Hippocampal formation (tissue), 2 donors: Measurements from ENCODE around the gene CALR3.
"Not testable (repeated sequence)": the region's sequence is repeated elsewhere in the genome, so short reads cannot be mapped to it uniquely, and the experiment has no call there.

Experiments
- DNase-seq, 2 donors: peaks; one replicate each; lab custom pipeline; 2025; lab: John Stamatoyannopoulos, UW

The CALR3 gene, protein sequence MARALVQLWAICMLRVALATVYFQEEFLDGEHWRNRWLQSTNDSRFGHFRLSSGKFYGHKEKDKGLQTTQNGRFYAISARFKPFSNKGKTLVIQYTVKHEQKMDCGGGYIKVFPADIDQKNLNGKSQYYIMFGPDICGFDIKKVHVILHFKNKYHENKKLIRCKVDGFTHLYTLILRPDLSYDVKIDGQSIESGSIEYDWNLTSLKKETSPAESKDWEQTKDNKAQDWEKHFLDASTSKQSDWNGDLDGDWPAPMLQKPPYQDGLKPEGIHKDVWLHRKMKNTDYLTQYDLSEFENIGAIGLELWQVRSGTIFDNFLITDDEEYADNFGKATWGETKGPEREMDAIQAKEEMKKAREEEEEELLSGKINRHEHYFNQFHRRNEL

DNA sequence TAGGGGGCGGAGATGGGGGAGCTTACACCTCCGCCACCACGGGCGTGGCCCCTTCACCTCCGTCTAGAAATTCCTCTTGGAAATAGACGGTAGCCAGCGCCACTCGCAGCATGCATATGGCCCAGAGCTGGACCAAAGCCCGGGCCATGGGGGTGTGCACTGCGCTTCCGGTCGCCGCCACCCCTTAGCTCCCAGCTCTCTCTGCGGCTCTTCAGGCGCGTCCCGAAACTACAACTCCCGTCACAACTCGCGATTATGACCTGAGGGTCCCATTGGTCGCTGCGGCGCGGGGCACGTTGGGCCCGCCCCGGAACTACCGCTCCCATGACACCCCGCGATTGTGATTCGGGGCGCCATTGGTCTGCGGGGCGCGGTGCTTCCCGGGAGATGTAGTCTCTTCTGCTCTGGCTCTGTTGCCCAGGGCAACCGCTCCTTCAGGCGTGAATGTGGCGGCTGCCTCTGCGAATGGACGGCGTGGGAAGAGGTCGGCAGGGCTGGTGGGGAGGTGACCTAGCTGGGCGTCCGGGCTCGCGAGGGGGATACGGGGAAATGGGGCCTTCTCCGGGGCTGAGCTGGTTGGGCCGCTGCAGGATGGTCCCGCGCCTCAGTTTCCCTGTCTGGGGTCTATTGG lies at the start of gene CALR3, which contains the start of gene C19orf44:
CALR3 (minus strand) TSS at position 186 of the 631 bp plus-strand sequence; CDS start at position 148, 38 bp downstream.
C19orf44 (plus strand) TSS at position 413 of the 631 bp plus-strand sequence. CDS start 4,399 bp downstream, outside the sequence.
- DNase-seq, result peak; percentile 97 to 98

DNA sequence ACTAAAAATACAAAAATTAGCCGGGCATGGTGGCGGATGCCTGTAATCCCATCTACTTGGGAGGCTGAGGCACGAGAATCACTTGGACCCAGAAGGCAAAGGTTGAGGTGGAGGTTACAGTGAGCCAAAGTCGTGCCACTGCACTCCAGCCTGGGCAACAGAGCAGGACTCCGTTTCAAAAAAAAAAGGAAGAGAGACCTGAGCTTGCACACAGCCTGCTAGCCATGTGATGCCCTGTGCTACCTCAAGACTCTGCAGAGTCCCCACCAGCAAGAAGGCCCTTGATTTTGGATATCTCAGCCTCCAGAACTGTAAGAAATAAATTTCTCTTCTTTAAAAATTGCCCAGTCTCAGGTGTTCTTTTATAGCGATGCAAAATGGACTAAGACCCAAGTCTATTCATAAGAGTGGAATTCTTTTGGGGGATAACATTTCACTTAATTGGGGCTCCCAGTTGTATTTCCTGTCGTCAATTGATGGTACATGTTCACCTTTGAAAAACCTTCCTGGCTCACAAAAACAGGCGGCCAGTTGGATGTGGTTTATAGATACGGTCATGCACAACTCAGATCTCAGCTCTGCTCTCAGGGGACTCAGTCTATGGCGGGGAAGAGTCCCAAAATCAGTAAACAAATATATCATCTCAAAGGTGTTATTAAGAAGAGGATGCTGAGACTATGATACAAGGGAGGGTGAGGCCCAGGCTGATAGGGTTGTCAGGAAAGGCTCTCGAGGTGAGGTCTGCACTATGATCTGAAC lies 48.7 kb upstream of the CALR3 start:
- no peak for DNase-seq

DNA sequence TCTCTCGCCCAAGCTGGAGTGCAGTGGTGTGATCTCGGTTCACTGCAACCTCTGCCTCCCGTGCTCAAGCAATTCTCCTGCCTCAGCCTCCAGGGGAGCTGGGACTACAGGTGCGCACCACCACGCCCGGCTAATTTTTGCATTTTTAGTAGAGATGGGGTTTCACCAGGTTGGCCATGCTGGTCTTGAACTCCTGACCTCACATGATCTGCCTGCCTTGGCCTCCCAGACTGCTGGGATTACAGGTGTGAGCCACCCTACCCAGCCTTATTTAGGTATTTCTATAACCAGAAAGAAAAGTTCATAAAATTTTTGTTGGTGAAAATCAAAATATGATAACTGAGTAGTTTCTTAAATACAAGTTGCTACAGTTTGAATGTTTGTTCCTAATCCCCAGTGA lies 47.8 kb upstream of the CALR3 start:
- not testable (repeated sequence) for DNase-seq

DNA sequence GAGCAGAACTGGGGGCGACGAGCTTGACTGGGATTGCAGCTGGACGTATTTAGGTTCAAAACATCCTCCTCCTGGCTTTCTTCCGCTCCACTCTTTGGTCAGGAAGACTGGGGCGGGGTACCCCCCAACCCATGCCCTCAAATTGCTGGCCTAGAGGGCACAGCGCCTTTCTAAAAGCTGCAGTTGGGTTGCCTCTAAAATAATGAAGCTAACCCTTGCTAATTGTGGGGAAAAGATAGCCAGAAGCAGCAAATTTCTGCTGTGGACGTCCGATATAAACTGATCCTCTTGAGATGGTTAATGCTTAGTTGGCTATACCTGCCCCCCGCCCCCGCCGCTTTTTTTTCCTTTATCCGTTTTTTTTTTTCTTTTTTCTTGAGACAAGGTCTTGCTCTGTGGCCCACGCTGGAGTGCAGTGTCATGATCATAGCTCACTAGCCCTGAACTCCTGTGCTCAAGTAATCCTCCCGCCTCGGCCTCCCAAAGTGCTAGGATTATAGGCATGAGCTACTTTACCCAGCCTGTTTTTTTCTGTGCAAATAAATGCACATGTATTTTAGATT lies 47.0 kb upstream of the CALR3 start:
- DNase-seq, result no peak

DNA sequence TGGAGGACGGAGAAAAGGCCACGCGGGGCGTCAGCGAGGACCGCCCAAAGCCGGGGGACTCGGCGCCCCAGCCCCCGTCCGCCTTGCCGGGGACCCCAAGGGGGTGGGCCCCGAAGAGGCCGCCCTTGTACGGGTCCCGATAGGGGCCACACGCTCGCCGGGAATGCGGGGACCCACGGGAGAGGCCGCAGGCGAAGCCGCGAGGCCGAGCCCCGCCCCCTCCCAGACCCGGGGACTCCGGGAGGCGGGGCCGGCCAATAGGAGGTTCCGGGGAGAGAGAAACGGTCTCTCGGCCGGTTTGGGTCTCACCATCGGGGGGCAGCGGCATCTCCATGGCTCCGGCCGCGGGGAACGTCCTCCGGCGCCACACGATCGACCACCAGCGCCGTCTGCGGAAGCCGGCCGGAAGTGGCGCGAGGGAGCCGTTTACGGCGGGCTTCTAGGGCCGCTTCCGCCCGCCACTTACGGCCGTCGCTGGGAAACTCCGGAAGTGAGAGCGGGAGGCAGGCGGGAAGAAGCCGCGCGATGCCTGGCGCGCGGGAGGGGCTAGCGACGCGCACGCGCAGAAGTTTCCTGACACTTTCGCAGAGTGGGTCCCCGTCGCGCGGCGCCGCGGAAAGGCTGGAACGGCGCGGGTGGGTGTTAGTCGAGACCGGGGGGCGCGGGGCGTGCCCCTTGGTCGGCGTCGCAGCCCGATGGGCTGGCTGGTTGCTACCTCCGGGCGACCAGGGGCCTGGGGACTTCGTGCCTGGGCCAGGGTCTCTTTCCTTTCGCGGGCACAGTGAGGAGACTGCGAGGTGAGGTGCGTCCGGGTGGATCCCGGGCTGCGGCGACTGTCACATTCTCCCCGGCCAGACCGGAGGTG lies 46.3 kb upstream of the CALR3 start, which contains the start of gene CHERP:
CHERP (minus strand) TSS at position 393 of the 865 bp plus-strand sequence; CDS start at position 334, 59 bp downstream.
- DNase-seq, result peak; percentile 87 to 93

DNA sequence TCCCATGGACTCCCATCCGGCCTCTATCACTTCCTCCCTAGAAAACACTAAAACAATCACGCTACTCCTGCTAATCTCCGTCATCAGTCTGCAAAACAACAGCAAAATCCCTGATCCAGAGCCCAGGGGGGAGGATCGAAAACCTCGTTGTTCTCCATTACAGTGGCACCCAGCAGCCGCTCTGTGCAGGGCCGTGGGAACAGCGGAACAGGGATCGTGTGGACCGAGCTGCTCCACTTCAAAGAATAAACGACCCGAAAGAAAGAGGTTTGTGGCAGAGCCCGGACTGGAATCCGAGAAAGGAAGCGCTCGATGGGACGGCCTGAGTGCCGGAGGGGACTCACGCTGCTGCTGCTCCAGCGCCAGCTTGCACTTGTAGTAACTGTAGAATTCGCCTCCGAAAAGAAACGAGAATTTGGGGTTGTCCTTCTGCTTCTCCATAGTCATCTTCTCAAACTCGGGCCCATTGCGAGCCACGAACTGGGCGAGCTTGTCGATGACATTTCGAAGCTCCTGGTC lies 45.6 kb upstream of the CALR3 start:
- no peak for DNase-seq

DNA sequence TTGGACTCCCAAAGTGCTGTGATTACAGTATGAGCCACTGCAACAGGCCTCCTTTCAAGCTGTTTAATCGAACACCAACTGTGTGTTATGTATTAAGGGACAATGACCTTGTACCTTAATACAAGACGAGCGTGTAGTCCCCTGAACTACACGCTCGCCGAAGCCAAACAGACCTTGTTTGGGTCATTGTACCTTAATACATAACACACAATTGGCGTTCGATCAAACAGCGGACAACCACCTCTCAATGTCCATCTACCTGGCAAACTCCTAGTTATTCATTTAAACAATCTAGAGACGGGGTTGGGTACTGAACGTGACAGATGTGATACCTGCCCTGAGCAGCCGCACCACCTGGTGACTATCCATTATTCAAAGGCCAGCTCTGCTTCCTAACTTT lies 45.0 kb upstream of the CALR3 start:
- DNase-seq, result no peak

DNA sequence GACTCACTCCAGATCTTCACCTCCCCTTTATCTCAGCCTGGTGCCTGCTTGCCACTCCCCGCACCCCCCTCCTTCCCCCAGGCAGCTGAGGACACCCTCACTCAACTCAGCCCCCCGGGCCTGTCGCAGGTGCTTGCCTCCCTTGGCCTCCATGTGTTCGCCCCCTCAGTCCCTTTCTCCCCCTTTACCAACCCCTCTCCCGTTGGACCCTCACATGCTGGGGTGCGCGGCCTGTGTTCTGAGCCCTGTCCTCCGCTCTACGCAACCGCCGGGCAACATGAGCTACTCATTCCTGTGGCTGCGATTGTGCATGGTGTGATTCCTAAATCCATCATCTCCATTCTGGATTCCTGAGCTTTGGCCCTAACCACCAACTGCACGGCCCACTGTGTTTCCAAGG lies 41.1 kb upstream of the CALR3 start:
- no peak for DNase-seq

DNA sequence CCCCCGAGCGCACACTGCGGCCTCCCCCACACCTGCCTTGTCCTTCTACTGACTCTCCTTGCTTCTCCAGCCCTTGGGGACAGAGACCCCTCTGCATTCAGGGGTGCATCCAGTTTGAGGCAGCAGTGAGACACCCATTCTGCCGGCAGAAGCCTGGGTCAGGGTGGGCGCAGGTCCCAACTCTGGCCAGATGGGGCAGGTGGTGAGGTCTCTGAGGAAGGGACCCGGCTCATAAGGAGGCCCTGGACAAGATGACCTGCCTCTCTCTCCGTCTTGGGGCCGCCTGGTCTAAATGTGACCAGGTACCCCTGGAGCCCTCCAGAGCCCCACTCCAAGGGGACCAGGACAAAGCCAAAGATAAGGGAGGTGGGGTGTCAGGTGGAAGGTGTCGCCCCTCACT lies 40.2 kb upstream of the CALR3 start:
- DNase-seq, result no peak

DNA sequence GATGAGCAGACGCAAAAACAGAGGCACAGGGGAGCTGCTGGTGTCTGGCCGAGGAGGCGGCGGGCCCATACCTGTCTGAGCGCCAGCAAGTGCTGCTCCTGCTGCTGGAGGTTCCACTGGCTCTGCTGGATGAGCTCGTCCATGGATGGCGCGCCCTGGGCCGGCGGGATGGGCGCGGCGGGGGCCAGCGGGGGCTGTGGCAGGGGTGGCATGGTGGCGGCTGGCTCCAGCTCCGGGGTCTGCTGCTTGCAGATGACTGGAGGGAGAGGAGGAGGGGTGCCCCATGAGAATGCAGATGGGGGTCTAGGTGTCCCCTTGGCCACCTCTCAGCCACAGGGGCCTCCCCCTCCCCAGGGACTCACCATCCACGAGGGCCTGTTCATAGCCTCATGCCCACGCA lies 39.4 kb upstream of the CALR3 start:
- DNase-seq, result no peak

DNA sequence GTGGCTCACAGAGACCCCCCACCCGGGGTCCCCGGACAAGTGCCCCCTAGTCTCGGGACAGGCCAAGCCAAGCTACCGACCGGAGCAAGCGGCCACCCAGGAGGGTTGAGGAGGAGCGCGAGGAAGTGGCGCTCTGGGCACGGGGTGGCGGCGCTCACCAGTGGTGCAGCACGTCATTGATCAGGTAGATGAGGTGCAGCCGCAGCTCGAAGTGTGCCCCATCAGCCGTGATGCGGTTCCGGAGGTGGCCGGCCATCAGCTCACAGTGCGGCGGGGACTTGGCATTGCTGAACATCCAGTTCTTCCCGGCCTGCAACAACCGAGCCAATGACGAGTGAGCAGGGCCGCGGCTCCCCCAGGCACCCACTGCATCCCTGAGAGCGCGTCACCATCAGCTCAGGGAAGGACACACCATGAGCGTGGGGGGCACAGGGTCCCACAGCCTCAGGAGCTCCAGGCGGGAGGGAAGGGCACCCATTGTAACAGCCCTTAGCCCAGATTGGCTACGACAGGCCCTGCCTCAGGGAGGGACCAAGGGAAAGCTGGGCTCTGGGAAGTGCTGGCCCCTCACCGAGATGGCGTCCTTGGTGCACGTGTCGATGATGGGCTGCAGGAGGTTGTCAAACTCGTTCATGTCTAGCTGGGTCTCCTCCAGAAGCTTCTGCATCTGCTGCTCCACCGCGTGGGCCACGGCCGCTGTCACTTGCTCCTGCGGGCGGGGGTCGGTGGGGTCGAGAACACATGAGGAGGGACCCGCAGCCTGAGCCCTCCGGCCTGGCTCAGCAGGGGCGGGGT lies 36.7 kb upstream of the CALR3 start:
- DNase-seq, result no peak

DNA sequence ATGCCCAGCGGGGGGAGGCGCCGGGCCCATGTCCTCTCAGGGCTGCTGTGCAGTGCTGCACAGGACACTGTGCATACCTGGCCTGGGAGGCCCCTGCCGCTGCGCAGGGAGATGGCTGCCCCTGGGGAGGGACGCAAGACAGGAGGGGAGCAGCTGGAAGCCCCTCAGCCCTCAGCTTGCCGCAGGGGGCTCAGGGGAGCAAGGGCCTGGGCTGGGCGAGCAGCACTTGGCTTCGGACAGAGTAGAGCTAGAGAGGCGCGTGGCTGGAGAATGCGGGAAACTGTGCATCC lies 35.4 kb upstream of the CALR3 start:
- no peak for DNase-seq

DNA sequence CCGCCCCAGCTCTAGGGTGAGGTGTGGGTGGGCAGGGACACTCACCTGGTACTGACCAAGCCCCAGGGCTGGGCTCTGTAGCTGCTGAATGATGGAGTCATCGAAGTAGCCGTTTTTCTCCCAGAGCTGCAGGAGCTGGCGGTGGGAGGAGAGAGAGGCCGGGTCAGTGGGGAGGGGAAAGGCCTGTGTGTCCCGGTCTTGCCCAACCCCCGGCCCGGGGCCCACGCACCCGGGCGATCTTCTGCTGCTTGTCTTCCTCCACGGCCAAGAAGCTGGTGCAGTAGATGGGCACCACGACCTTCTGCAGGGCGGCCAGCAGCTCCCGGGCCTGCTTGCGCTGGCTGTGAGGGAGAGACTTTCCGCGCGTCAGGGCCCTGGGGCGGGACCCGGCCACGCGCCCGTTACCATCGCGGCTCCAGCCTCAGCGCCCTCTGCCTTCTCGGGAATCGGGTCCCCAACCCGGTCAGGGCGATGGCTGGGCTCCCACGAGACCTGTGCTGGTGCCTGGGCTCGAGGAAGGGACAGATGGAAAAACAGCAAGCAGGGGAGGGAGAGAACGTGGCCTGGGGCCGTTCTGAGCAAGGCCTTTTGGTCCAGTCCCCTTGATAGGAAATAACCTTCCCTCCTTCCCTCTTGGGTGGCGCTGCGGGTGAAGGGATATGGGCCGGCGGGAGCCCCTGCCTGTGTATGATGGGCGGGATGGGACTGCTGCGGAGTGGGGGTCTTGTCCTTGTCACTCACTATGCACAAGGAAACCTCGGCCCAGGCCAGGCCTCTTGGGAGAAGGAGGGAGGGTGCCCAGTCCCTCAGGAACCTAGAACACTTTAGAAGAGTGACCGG lies 34.8 kb upstream of the CALR3 start:
- DNase-seq, result no peak

DNA sequence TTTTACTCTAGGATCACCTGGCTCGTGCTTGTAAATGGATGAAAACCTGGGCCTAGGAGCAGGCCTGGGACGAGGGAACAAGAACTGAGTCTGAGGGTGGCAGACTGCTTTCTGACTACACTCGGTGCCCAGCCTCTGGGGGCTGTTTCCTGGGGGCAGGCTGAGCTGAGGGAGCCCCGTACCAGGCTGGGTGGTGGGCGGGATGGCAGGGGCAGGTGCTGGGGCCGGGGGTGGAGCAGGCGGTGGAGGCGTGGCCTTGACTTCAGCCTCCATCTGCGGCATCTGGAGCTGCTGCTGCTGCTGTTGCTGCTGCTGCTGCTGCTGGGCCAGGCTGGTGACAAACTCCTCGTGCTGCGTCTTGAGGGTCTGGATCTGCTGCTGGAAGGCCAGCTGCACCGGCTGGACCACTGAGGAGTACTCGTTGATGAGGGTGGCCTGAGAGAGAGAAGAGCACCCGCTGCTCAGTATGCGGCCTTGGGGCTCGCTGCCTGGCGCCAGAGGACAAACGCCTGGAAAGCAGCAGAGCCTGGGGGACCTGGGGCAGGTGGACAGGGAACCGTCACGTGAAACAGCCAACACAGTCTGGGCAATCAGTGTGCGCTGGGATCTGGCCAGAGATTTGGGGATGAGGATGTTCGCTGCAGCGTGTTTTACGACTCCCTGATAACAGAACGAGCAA lies 33.6 kb upstream of the CALR3 start:
- no peak for DNase-seq

DNA sequence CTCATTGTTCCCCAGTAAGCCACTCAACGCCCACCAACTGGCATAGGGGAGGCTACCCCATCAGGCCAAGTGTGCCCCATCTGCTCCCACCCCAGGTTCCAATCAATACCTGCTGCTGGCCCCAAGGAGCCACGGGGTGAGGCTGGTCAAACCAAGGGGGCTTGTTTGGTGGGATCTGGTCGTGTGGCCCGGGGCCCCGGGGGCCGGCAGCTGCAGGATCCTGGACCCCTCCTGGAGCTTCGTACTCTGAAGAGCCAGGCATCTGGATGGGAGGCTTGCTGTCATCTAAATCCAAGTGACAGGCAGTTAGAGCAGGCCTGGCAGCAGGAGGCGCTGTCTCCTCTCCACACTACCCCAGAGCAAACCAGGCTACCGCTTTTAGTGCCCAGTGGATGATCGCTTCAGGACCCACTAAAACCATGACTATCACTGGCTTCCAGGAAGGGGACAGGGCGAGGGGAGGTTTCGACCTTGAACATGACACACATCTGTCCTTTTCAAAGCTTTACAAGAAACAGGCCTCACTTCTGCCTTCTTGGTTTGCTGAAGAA lies 32.1 kb upstream of the CALR3 start:
- no peak for DNase-seq

DNA sequence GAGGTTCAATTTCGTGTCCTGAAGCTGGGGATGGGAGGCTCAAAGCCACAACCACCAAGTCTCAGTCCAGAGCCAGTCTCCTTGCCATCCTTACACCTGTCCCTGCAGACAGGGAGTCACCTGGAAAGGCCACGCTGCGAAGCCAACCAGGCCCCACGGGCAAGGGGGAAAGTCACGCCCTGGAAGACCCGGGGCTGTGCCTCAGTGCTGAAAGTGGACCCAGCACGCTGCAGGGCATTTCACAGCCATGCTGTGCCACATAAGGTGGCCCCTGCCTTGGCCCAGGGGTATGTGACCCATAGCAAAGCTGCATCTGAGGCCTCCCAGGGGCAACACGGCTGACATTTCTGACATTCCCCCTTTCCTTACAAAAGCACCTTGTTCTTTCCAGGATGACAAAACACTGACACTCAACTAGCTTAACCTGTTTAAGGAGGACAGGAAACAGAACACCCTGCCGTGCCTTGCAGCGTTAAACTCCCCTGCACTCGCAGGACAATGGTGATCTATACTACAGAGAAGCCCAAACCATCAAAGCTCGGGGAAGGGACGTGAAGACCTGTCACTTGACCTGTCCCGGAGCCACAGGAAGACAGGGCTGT lies 31.5 kb upstream of the CALR3 start:
- no peak for DNase-seq

DNA sequence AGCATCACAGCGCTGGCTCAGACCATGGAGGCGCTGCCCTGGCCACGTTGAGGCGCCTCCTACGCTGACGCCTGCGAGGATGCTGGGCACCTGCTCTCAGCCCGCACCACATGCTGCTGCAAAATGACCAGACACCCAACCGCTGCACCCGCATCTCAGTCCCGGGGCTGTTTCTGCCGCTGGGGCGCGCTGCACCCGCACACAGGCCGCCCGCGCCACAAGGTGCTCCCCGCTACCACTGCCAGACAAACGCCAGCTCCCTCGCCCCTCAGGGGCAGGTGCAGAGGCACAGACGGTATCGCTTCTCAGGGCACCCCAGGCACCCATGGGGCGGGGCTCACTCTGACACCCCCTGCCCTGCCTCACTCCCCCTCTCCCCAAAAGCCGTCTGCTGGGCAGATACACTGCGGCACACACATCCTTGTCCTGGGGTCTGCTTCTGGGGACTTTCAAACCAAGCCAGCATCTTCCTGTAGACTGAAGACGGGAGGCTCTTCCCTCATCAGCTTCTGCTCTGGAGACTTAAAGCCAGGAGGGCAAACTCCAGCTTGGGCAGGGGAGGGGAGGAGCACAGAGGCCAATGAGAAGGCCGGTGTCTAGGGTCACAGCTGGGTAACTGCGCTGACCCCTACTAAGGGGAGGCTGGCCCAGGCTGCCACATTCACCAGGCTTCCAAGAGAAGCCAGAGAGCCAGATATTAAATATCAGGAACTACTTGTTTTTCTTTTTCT lies 29.9 kb upstream of the CALR3 start:
- DNase-seq, result no peak
